ENCODE data around the gene C19orf33.

DNA sequence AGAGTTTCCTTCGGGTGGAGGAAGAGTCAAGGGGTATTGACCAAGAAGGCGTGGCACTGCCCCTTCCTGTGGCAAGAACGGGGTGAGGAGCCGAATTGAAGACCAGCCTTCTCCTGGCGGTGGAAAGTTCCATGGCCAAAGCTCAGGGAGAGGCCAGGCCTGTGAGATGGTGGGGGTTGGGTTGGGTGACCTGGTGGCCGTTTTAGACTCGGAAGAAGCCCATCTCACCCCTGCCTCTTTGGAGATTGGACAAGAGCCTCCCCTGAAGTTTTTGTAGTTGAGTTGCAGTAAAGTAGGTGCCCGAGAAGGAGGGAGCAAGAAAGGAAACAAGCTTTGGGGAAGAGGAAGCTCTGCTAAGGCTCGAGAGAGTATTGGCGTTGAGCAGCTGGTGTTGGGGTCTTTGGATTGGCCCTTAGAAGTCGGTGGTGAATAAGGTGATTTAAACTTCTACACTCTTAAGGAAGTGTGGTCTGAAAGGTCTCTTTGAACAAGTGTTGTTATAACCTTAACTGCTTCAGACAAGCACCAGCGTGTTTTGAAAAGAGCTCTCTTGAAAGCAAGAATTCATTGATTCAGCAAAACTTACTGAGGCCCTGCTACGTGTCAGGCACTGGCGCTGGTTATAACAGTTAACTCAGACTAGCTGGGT is 38.7 kb upstream of the C19orf33 start:
- TF ChIP-seq POLR2A (IDR thresholded peaks at IDR 0.05; ENCODE audit: extremely low read depth, insufficient read length) = no peak
- TF ChIP-seq, protein P1, sequence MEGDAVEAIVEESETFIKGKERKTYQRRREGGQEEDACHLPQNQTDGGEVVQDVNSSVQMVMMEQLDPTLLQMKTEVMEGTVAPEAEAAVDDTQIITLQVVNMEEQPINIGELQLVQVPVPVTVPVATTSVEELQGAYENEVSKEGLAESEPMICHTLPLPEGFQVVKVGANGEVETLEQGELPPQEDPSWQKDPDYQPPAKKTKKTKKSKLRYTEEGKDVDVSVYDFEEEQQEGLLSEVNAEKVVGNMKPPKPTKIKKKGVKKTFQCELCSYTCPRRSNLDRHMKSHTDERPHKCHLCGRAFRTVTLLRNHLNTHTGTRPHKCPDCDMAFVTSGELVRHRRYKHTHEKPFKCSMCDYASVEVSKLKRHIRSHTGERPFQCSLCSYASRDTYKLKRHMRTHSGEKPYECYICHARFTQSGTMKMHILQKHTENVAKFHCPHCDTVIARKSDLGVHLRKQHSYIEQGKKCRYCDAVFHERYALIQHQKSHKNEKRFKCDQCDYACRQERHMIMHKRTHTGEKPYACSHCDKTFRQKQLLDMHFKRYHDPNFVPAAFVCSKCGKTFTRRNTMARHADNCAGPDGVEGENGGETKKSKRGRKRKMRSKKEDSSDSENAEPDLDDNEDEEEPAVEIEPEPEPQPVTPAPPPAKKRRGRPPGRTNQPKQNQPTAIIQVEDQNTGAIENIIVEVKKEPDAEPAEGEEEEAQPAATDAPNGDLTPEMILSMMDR (IDR thresholded peaks at IDR 0.05; ENCODE audit: low read depth, low read length) = no peak
- TF ChIP-seq, protein P2, sequence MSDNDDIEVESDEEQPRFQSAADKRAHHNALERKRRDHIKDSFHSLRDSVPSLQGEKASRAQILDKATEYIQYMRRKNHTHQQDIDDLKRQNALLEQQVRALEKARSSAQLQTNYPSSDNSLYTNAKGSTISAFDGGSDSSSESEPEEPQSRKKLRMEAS (IDR thresholded peaks at IDR 0.05; ENCODE audit: low read depth, low read length) = no peak

All from NB4 (cell line).